GM12878 (cell line): Measurements from ENCODE around the gene PCDH15. TPM values are rescaled to one million over a fixed set of nuclear protein-coding genes. Genes with fewer than 3 reads are reported as not detected.

Experiments
- ATAC-seq: fragments of 200-7000 bp; cut with Tn5 transposase; 3 replicates; pipeline ENCODE4 v1.9.1; 2020; ENCODE audit warnings: mild to moderate bottlenecking, moderate library complexity
- BruUV-seq: library from RNA; stranded (reverse); fragments of 400-500 nt; replicated peaks from 2 replicates; lab custom pipeline; 2021; lab: Mats Ljungman, UMichigan
- CTCF ChIA-PET: fragments of 300-600 bp; sonication (Branson Sonifier 250); formaldehyde crosslinking; extraction: SDS; loops from one replicate; lab custom pipeline; 2021; ENCODE audit warnings: inconsistent platforms; lab: Yijun Ruan, JAX
- POLR2A ChIA-PET: fragments of 350-600 bp; formaldehyde crosslinking; extraction: SDS; loops from one replicate; lab custom pipeline; 2021; ENCODE audit warnings: inconsistent platforms; lab: Charles Lee
- RAD21 ChIA-PET: fragments of 300-600 bp; sonication (Branson Sonifier 250); formaldehyde crosslinking; loops from one replicate; lab custom pipeline; 2023; ENCODE audit warnings: antibody characterized with exemption; ENCODE audit not compliant: unreplicated experiment; lab: Charles Lee
- SMC1A ChIA-PET: fragments of 300-600 bp; sonication (Branson Sonifier 250); formaldehyde crosslinking; loops from one replicate; lab custom pipeline; 2023; ENCODE audit not compliant: unreplicated experiment, uncharacterized antibody; lab: Charles Lee
- DNase-seq: peaks from one replicate; pipeline ENCODE4 v3.0.0-alpha.2; 2011; ENCODE audit warnings: low read depth, low spot score
- FAIRE-seq: peaks from 3 replicates; lab custom pipeline; 2011; peaks lifted over from hg19 to GRCh38; lab: Jason Lieb, UNC
- H2AFZ ChIP-seq: 2 replicates; pipeline ENCODE4 v1.6.0; 2011; ENCODE audit warnings: low read depth, low read length, control low read depth; ENCODE audit not compliant: control insufficient read depth
- H3K27ac ChIP-seq: 2 replicates; pipeline ENCODE4 v1.5.1; 2011; ENCODE audit warnings: control low read depth; ENCODE audit not compliant: control insufficient read depth, insufficient read depth
- H3K27me3 ChIP-seq, 2 experiments: replicated peaks in 1 of 2; 2 replicates each; pipeline versions ENCODE4 v1.6.0 to v1.6.1; 2011; ENCODE audit warnings: low read length in 1 of 2; ENCODE audit not compliant: control insufficient read depth in 2 of 2, insufficient read depth in 2 of 2
- H3K36me3 ChIP-seq, 2 experiments: 2 replicates each; pipeline ENCODE4 v1.5.1; 2011; ENCODE audit warnings: low read length in 1 of 2; ENCODE audit not compliant: control insufficient read depth in 2 of 2, insufficient read depth in 2 of 2
- H3K4me1 ChIP-seq: 2 replicates; pipeline ENCODE4 v1.6.1; 2011; ENCODE audit warnings: mild to moderate bottlenecking, low read length, moderate library complexity, mixed read lengths; ENCODE audit not compliant: control insufficient read depth, insufficient read depth
- H3K4me2 ChIP-seq: 2 replicates; pipeline ENCODE4 v1.6.0; 2011; ENCODE audit warnings: control low read depth; ENCODE audit not compliant: control insufficient read depth, insufficient read depth
- H3K4me3 ChIP-seq: fragments of 200-600 bp; sonication (generic); 2 replicates; pipeline ENCODE4 v1.5.1; 2016
- H3K79me2 ChIP-seq: 2 replicates; pipeline ENCODE4 v1.6.0; 2011; ENCODE audit warnings: low read length; ENCODE audit not compliant: control insufficient read depth, insufficient read depth
- H3K9ac ChIP-seq: 2 replicates; pipeline ENCODE4 v1.8.0; 2011; ENCODE audit warnings: low read length, control low read depth, mixed read lengths; ENCODE audit not compliant: control insufficient read depth, insufficient read depth
- H3K9me3 ChIP-seq: replicated peaks from 3 replicates; pipeline ENCODE4 v1.5.1; 2011; ENCODE audit warnings: mild to moderate bottlenecking, low read length; ENCODE audit not compliant: control insufficient read depth, insufficient read depth
- H4K20me1 ChIP-seq: 2 replicates; pipeline ENCODE4 v1.6.0; 2011; ENCODE audit not compliant: control insufficient read depth, insufficient read depth
- BMI1 ChIP-seq: fragments of 450-650 bp; IDR thresholded peaks from 2 replicates; pipeline ENCODE4 v1.6.1; 2016; ENCODE audit warnings: mild to moderate bottlenecking, moderate library complexity, borderline replicate concordance
- CBX3 ChIP-seq: fragments of 200-600 bp; sonication (generic); IDR thresholded peaks from 2 replicates; pipeline ENCODE4 v1.6.1; 2016; ENCODE audit warnings: low read depth, borderline replicate concordance
- CHD1 ChIP-seq: IDR thresholded peaks from 2 replicates; pipeline ENCODE4 v1.6.1; 2012; ENCODE audit warnings: low read depth, low read length, improper control_type of control experiment
- EGR1 ChIP-seq, 2 experiments: IDR thresholded peaks; 1 replicate in 1 of 2; 2 replicates in 1 of 2; pipeline ENCODE4 v1.6.1; 2011 to 2012; ENCODE audit warnings: low read depth in 2 of 2, low read length in 2 of 2, borderline replicate concordance in 1 of 2, mild to moderate bottlenecking in 1 of 2, moderate library complexity in 1 of 2
- IKZF2 ChIP-seq, 2 experiments: fragments of 450-650 bp; IDR thresholded peaks; 2 replicates each; pipeline ENCODE4 v1.6.1; 2017; ENCODE audit warnings: mild to moderate bottlenecking in 2 of 2, moderate library complexity in 2 of 2
- KLF5 ChIP-seq: fragments of 450-650 bp; IDR thresholded peaks from 2 replicates; pipeline ENCODE4 v1.6.1; 2014; ENCODE audit warnings: mild to moderate bottlenecking; ENCODE audit not compliant: partially characterized antibody
- MEF2B ChIP-seq: fragments of 450-650 bp; IDR thresholded peaks from 2 replicates; pipeline ENCODE4 v1.6.1; 2018; ENCODE audit warnings: mild to moderate bottlenecking, moderate library complexity; ENCODE audit not compliant: partially characterized antibody, poor library complexity, severe bottlenecking
- PKNOX1 ChIP-seq: fragments of 450-650 bp; IDR thresholded peaks from 2 replicates; pipeline ENCODE4 v1.6.1; 2016; ENCODE audit warnings: mild to moderate bottlenecking
- RB1 ChIP-seq: fragments of 450-650 bp; formaldehyde crosslinking; IDR thresholded peaks from 2 replicates; pipeline ENCODE4 v1.6.1; 2017; ENCODE audit warnings: mild to moderate bottlenecking, borderline replicate concordance
- SIN3A ChIP-seq: IDR thresholded peaks from 2 replicates; pipeline ENCODE4 v1.6.1; 2012; ENCODE audit warnings: low read depth, low read length, improper control_type of control experiment
- SREBF2 ChIP-seq: IDR thresholded peaks from 2 replicates; pipeline ENCODE4 v1.6.1; 2012; ENCODE audit warnings: mild to moderate bottlenecking, low read length
- TCF7 ChIP-seq: IDR thresholded peaks from 2 replicates; pipeline ENCODE4 v1.6.1; 2014; ENCODE audit warnings: antibody characterized with exemption, borderline replicate concordance
- WGBS: methylation state at CpG from one replicate; pipeline ENCODE4 v1.1.6; 2016; ENCODE audit warnings: low lambda C conversion rate; ENCODE audit not compliant: insufficient replicate concordance, insufficient coverage; ENCODE audit errors: missing lambda C conversion rate; 5-methylcytosine and 5-hydroxymethylcytosine counted together
- in situ Hi-C: fragments of 300-500 bp; cut with MboI; formaldehyde crosslinking; loops from 9 replicates; pipeline ENCODE4 v1.14.3; 2018; ENCODE audit warnings: mixed read lengths
- intact Hi-C: fragments of 100-400 bp; cut with micrococcal nuclease; formaldehyde crosslinking; loops from one replicate; pipeline ENCODE4 v1.14.2; 2022; ENCODE audit not compliant: unreplicated experiment
- polyA plus RNA-seq, 11 experiments: library from polyadenylated mRNA; depleted of rRNA in 4 of 11; unstranded in 6 of 11; stranded (reverse) in 5 of 11; fragments of >200 nt; fragmentation: Nextera tagmentation in 4 of 11; fragmentation: Illumina TruSeq in 1 of 11; extraction: Ambion mirVana in 4 of 11; extraction: Trizol in 1 of 11; gene quantifications; 1 replicate in 1 of 11; 2 replicates in 10 of 11; pipeline versions ENCODE4 v1.2.1 to v1.2.3, GENCODE V29; 2011 to 2016; ENCODE audit warnings: inconsistent platforms in 2 of 11, missing spikeins in 2 of 11, low read depth in 1 of 11
- total RNA-seq, 4 experiments: library from RNA; depleted of rRNA in 3 of 4; stranded (reverse); fragments of >200 nt in 3 of 4; fragmentation: Illumina TruSeq in 1 of 4; extraction: Trizol in 1 of 4; gene quantifications; 2 replicates each; pipeline versions ENCODE4 v1.2.1 to v1.2.3, GENCODE V29; 2013 to 2021
- TF ChIP-seq, protein P1 (sequence below): fragments of 150-350 bp; IDR thresholded peaks from 2 replicates; pipeline ENCODE4 v1.6.1; 2016; ENCODE audit warnings: low read depth, low read length

The PCDH15 gene
- total and polyA plus RNA-seq, 10 of the 15 experiments (the other 5 are each of a cell fraction or from before 2014, with no cell fraction given) = 0.03 to 0.52 (median 0.07) TPM; not detected in 6

- no peaks in the 10 kb centered on the region for H3K79me2 ChIP-seq
- ChIA-PET SMC1A (no interaction called here), POLR2A (no interaction called here), CTCF (no interaction called here), RAD21 (no interaction called here)
- ATAC-seq (no peak), DNase-seq (no peak), FAIRE-seq (no peak)
- intact Hi-C loops (no loop called here), in situ Hi-C loops (no loop called here)
- H3K27ac ChIP-seq = no peak overlapping the region
- 0% methylated on average over 2 of the region's 2 CpGs for WGBS
- H3K4me1 ChIP-seq = no peaks in the 10 kb centered on the region
- no peak overlapping the region for H2AFZ ChIP-seq
- no peaks in the 10 kb centered on the region for H4K20me1 ChIP-seq
- no TSS peak for BruUV-seq
- H3K4me2 ChIP-seq = no peak overlapping the region
- no peak overlapping the region for H3K4me3 ChIP-seq
- H3K9ac ChIP-seq = no peak overlapping the region
- no peaks in the 10 kb centered on the region for H3K27me3 ChIP-seq
- TF ChIP-seq KLF5 = no peak
- no peak for TF ChIP-seq MEF2B
- no peak for TF ChIP-seq SREBF2
- no peak for TF ChIP-seq RB1
- 0 out of 2 replicates have a peak, but pooled peaks have one; percentile 32 for TF ChIP-seq PKNOX1
- TF ChIP-seq CBX3 = no peak
- H3K36me3 ChIP-seq = no peaks in the 10 kb centered on the region
- no peaks in the 10 kb centered on the region for H3K9me3 ChIP-seq
These were observed 42.2 kb downstream of the PCDH15 start for GRCh38 chr10:54758791-54759190.

- Histone ChIP-seq H3K27ac (no peak overlapping the region), H3K4me1 (no peaks in the 10 kb centered on the region), H3K27me3 (no peaks in the 10 kb centered on the region), H3K36me3 (no peaks in the 10 kb centered on the region), H3K9me3 (no peaks in the 10 kb centered on the region), H3K79me2 (no peaks in the 10 kb centered on the region), H3K4me3 (no peak overlapping the region), H4K20me1 (no peaks in the 10 kb centered on the region), H3K4me2 (no peak overlapping the region), H2AFZ (no peak overlapping the region), H3K9ac (no peak overlapping the region)
- BruUV-seq = no TSS peak
- in situ Hi-C loops (no loop called here), intact Hi-C loops (no loop called here)
- ChIA-PET RAD21 (no interaction called here), SMC1A (no interaction called here), CTCF (interaction anchor here (0.6 kb wide), 1 partner anchor 27 kb away, joined by 3 read pairs; no protein-coding TSS in a partner anchor), POLR2A (interaction anchor here (0.6 kb wide), 1 partner anchor 86 kb away, joined by 3 read pairs; no protein-coding TSS in a partner anchor)
- ATAC-seq = no peak
- WGBS = 4% methylated on average over 1 of the region's 1 CpG
- FAIRE-seq = no peak
- DNase-seq = no peak
- TF ChIP-seq SIN3A (no peak), IKZF2 (IDR thresholded peaks at IDR 0.05) (no peak), BMI1 (no peak), TCF7 (no peak), CHD1 (no peak), EGR1 (IDR thresholded peaks at IDR 0.05; ENCODE audit: borderline replicate concordance in 1 of 2, low read depth in 2 of 2, low read length in 2 of 2) (no peak)
- TF ChIP-seq, protein P1, sequence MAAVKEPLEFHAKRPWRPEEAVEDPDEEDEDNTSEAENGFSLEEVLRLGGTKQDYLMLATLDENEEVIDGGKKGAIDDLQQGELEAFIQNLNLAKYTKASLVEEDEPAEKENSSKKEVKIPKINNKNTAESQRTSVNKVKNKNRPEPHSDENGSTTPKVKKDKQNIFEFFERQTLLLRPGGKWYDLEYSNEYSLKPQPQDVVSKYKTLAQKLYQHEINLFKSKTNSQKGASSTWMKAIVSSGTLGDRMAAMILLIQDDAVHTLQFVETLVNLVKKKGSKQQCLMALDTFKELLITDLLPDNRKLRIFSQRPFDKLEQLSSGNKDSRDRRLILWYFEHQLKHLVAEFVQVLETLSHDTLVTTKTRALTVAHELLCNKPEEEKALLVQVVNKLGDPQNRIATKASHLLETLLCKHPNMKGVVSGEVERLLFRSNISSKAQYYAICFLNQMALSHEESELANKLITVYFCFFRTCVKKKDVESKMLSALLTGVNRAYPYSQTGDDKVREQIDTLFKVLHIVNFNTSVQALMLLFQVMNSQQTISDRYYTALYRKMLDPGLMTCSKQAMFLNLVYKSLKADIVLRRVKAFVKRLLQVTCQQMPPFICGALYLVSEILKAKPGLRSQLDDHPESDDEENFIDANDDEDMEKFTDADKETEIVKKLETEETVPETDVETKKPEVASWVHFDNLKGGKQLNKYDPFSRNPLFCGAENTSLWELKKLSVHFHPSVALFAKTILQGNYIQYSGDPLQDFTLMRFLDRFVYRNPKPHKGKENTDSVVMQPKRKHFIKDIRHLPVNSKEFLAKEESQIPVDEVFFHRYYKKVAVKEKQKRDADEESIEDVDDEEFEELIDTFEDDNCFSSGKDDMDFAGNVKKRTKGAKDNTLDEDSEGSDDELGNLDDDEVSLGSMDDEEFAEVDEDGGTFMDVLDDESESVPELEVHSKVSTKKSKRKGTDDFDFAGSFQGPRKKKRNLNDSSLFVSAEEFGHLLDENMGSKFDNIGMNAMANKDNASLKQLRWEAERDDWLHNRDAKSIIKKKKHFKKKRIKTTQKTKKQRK = no peak
These were observed 51.4 kb downstream of the PCDH15 start for GRCh38 chr10:54749623-54750022.
